Glomerular visceral epithelial cell (primary cell): ENCODE data around the gene ZNF443.
"Not testable (repeated sequence)": the region's sequence is repeated elsewhere in the genome, so short reads cannot be mapped to it uniquely, and the experiment has no call there.

Experiments
- DNase-seq: peaks from one replicate; pipeline ENCODE4 v3.0.0-alpha.2; 2016; ENCODE audit errors: extremely low spot score

The ZNF443 gene

DNA sequence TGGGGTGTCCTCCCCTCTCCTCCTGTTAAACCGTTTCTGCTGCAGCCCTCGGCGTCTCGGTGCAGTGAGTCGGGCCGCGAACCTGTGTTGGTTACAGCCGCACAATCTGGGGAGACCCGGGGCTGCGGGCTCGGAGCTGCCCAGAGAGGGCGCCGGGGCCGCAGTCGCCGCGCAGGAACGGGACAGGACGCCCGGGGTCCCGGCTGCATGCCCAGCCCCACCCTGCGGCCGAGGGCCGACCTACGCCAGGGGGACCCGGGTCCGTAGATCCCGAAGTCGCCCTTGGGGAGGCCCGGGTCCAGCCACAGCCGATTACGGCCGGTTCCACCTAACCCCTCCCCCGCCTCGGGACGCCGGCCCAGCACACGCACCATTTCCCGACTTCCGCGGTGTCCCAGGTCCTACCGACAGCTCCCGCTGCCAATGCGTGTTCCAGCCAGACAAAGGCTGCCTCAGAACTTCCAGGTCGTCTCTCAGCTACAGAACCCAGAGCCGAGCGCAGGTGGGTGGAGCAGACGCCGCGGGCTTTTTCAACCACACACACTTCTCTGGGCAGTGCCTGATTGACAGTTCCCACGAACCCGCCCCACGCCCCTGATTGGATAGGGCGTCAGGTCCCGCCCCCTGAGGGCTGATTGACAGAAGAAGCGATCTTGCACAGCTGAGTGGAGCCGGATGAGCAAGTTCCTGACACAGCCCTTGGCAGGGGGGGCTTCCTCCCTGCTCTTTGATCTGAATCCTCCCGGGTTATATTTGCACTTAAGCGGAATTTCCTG, at the start of gene ZNF443:
ZNF443 (minus strand) TSS at position 481 of the 776 bp plus-strand sequence; CDS start at position 374, 107 bp downstream.
- peak; percentile 99 for DNase-seq

DNA sequence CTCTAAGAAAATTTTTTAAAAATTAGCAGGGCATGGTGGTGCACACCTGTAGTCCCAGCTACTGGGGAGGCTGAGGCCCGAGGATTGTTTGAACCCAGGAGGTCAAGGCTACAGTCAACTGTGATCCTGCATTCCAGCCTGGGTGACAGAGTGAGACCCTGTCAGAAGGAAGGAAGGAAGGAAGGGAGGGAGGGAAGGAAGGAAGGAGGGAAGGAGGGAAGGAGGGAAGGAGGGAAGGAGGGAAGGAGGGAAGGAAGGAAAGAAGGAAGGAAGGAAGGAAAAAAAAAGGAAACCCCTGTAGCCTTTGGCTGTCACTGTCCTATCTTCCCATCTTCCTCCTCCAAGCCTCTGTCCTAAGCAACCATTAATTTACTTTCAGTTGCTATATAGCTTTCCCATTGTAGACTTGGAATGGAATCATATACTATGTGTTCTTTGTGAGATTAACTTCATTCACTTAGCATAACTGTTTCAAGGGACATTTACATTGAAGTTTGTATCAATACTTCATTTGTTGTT, 45.5 kb upstream of the ZNF443 start:
- not testable (repeated sequence) for DNase-seq

DNA sequence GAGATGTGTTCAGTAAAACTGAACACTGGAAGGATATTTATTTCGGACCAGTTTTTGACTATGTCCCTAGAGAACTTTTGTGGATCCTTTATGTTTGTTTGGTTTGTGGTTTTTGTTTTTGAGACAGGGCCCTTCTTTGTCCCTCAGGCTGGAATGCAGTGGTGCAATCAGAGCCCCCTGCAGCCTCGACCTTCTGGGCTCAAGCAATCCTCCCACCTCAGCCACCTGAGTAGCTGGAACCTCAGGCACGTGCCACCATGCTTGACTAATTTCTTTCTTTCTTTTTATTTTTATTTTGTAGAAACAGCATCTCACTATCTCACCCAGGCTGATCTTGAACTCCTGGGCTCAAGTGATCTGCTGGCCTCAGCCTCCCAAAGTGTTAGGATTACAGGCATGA, 44.8 kb upstream of the ZNF443 start:
- DNase-seq, result no peak

DNA sequence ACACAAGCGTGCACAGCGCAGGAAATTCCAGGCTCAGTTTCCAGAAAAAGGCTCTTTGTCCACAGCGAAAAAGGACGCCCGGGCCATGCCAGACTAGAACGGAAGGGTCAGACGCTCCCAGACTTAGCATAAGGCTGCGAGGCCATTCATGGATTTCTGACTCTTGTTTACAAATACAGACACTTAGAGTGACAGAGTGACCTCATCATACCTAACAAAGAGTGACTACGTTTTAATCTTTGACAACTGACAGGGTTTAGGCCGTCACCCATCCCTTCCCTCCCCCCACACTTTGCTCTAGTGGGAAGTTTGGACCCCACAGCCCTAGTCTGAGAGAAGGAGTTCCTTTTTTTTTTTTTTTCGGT, 44.2 kb upstream of the ZNF443 start:
- DNase-seq, result no peak

DNA sequence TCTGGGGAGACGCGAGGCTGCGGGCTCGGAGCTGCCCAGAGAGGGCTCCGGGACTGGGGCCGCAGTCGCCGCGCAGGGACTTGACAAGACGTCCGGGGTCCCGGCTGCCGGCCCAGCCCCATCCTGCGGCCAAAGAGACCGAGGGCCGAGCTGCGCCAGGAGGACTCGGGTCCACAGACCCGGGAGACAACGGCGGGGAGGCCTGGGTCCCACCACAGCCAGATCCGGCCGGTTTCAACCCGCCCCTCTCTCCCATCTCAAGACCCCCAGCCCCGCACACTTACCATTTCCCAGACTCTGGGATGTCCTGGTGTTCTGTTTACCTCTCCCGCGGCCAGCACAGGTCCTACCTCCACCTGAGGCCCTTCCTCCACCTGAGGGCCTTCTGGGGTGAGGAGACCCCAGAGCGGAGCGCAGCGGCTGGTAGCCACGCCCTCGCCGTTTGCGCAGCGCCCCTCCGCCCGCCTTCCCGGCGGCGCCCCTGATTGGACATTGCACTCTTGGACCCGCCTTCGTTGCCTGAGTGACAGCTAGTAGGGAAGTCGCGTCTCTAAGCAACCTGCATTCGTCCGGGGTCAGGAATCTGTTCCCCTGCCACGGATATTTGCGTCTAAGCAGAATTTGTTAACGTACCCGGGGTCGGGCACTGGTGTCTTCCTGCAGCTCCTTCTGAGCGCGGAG, 43.7 kb upstream of the ZNF443 start, which contains the start of gene ZNF709:
ZNF709 (minus strand) TSS at position 446 of the 681 bp plus-strand sequence; CDS start at position 287, 159 bp downstream.
- DNase-seq, result peak; percentile 89

DNA sequence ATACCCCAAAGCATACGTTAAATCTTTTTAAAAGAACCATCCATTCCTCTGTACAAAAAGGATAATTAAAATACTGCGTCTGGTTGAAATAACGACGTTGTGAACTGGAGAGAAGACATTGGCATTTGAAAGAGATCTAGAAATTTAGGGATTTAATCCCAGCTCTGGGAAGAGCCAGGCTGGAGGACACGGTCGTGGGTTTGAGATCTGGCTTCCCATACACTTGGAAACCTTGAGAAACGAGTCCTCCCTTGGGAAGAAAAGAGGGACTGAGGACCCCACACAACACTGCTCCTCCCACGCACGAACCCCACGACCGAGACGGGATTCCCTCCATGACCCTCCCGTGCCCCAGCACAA, 43.2 kb upstream of the ZNF443 start:
- DNase-seq, result no peak

DNA sequence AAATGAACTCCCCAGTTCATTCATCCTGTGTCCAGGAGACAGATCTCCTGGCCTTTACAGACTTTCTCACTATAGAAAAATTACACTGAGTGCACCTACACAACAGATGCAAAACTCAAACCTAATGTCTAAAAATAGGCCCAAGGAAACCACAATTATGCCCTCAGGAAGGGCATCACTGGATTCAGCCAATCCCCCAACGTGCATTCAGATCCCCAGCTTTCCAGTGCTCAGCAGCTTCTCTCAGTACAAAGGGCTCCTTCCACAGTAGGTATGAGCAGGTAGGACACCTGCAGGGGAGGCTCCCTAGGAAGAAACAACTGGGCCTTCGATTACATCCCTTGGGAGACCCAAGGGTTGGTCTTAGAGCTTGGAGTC, 41.7 kb upstream of the ZNF443 start:
- peak; percentile 13 for DNase-seq

DNA sequence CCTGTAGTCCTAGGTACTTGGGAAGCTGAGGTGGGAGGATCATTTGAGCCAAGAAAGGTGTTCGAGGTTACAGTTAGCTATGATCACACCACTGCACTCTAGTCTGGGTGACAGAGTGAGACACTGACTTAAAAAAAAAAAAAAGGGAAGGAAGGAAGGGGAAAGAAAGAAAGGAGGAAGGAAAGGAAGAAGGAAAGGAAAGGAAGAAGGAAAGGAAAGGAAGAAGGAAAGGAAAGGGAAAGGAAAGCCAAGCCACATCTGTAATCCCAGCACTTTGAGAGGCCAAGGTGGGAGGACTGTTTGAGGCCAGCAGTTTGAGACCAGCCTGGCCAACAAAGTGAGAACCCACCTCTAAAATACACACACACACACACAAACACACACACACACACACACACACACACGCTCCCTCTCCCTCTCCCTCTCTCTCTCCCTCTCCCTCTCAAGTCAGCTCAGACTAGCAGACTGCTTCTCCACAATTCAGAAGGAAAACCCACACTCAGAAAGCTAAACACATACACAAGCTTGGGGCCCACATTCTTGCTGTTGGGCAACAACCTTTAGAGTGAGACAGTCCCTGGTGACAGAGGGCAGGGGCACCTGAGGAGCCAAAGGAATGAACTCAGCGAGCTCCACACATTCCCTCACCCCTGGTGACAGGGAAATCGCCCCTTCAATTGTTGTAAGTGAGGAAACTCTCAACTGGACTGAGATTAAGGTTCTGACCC, 41.1 kb upstream of the ZNF443 start:
- no peak for DNase-seq

DNA sequence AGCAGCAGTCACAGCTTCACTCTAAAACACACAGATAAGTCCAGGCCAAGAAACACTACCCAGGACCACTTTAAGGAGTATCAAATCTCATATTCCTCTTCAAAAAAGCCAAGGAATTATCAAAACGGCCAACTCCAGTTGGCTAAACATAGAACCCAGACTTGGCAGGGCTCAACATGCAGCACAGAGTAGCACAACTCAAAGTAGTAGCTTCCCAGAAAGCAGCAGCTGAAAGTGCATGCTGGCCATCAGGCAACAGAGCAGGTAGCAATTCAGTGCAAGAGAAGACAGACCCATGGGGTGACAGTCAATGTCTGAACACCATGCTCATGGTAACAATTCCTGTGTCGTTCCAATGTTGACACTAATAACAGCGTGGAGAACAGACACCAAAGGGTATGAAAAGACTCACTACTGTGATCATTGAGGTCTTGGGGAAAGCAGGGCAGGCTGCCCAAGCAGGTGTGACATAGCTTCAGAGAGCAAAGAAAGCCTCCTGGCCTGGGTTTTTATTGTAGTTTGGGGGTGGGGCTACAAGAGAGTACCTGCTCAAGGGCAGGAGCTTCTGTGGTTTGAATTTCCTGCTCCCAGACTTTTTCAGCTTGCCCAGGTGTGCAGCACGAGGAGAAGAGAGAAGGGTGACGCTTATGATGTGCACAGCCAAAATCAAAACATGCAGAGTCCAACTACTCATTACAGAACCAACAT, 37.6 kb upstream of the ZNF443 start:
- DNase-seq, result no peak

DNA sequence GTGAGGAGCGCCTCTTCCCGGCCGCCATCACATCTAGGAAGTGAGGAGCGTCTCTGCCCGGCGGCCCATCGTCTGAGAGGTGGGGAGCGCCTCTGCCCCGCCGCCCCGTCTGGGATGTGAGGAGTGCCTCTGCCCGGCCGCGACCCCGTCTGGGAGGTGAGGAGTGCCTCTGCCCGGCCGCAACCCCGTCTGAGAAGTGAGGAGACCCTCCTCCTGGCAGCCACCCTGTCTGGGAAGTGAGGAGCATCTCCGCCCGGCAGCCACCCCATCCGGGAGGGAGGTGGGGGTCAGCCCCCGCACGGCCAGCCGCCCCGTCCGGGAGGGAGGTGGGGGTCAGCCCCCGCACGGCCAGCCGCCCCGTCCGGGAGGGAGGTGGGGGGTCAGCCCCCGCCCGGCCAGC, 26.8 kb upstream of the ZNF443 start:
- not testable (repeated sequence) for DNase-seq

DNA sequence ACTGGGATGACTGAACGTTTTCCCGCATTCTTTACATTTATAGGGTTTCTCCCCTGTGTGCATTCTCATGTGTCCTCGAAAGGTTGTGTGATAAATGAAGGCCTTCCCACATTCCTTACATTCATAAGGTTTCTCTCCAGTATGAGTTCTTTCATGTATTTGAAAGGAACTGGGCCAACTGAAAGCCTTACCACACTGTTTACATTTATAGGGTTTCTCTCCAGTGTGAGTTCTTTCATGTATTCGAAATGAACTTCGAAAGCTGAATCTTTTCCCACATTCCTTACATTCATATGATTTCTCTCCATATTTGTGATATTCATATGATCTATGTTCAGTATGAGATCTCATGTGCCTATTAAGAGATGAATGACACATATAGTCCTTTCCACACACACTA, 24.4 kb upstream of the ZNF443 start:
- no peak for DNase-seq

DNA sequence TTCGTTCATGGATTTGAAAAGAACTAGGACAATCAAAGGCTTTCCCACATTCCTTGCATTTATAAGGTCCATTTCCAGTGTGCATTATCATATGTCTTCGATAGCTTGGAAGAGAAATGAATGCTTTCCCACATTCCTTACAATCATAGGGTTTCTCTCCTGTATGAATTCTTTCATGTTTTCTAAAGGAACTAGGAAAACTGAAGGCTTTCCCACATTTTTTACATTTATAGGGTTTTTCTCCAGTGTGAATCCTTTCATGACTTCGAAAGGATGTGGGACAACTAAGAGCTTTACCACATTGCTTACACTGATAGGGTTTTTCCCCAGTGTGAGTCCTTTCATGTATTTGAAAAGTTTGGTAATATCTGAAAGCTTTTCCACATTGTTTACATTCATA, 23.9 kb upstream of the ZNF443 start:
- no peak for DNase-seq

DNA sequence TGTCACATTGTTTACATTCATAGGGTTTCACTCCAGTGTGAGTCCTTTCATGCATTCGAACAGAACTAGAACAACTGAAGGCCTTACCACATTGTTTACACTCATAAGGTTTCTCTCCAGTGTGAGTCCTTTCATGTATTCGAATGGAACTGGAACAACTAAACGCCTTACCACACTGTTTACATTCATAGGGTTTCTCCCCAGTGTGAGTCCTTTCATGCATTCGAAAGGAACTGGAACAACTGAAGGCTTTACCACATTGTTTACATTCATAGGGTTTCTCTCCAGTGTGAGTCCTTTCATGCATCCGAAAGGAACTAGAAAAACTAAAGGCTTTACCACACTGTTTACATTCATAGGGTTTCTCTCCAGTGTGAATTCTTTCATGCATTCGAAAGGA, 23.3 kb upstream of the ZNF443 start:
- not testable (repeated sequence) for DNase-seq

DNA sequence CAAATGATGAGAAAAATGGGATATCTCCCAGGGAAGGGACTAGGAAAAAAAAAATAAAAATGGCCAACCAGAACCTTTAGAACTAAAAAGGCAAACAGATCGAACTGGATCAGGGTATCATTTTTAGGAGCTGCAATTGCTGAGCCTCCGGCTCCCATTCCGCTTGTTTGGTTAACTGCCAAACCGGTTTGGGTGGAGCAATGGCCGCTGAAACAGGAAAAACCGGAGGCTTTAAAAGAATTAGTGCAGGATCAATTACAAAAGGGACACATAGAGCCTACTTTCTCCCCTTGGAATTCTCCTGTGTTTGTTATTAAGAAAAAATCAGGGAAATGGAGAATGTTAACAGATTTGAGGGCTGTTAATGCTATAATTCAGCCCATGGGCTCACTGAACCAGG, 12.7 kb upstream of the ZNF443 start:
- DNase-seq, result no peak

DNA sequence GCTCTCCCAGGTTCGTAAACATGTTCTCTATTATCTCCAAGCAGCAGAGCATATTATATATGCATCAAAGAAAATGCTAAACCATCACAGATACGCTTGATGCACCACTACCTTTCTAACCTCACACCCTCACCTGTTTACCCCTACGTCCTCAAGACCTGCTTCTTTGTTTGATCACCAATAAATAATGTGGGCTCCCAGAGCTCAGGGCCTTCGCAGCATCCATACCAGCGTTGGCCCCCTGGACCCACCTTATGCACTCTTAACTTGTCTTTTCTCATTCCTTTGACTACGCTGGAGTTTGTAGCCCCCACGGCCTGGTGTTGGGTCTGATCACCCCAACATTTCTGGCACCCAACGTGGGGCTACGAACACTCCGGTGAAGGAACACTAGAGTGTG, 10.0 kb upstream of the ZNF443 start:
- no peak for DNase-seq

DNA sequence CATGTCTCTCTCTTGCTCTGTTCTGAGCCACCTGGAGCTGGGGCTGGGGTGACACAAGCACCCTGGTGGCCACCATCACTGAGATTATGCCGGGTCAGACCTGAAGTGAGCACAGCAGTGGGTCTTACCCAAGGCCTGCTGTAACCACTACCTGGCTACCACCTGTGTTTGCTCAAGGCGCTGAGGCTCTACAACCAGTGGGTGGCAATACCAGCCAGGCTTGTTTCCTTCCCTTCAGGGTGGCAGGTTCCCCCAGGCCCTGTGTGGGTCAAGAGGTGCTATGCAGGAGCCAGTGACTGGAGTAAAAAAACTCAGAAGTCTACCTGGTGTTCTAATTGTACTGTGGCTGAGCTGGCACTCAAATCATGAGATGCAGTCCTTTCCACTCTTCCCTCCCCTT, 8.0 kb upstream of the ZNF443 start:
- DNase-seq, result no peak

DNA sequence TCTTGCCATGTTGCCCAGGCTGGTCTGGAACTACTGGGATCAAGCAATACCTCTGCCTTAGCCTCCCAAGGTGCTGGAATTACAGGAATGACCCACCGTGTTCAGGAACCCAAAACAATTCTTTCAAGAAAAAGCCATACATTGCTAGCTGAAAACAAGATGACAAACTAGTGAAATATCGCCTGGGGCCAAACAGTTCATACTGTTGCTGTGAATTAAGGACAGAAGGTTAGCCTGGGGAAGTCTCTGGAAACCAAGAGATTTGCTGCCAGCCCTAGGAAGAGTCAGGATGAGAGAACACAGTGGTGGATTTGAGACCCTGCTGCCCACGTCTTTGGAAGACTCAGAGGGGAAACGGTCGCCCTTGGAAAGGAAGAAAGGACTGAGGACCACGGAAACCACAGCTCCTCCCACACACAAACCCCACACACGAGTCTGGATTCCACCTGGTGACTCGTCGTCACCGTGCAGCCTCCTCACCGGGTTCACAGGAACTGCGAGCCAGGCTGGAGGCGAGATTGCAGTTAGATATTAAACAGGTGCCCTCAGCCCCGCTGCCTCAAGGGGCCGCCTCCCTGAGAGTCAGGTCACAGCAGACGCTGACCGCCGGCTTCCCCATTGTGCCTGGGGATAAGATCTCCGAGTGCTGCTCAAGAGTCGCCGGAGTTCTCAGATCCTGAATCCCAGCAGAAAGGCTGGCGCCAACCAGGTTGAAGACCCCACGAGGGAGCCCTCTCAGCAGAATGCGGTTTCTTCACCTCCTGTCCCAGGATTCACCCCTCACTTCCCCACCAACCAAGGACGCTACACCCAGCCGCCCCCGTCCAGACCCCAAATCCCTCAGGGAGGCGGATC, 908 bp downstream of the ZNF443 start:
- peak; percentile 53 for DNase-seq

DNA sequence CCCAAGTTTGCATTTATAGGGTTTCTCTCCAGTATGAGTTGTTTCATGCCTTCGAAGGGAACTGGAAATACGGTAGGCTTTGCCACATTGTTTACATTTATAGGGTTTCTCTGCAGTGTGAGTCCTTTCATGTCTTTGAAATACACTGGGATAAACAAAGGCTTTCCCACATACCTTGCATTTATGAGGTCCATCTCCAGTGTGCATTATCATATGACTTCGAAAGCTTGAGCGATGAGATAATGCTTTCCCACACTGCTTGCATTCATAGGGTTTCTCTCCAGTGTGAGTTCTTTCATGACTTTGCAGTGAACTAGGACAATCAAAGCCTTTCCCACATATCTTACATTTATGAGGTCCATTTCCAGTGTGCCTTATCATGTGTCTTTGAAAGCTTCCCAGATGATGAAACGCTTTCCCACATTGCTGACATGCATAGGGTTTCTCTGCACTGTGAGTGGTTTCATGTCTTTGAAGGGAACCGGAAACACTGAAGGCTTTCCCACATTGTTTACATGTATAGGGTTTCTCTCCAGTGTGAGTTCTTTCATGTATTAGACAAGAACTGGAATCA, 10.0 kb downstream of the ZNF443 start:
- DNase-seq, result not testable (repeated sequence)

DNA sequence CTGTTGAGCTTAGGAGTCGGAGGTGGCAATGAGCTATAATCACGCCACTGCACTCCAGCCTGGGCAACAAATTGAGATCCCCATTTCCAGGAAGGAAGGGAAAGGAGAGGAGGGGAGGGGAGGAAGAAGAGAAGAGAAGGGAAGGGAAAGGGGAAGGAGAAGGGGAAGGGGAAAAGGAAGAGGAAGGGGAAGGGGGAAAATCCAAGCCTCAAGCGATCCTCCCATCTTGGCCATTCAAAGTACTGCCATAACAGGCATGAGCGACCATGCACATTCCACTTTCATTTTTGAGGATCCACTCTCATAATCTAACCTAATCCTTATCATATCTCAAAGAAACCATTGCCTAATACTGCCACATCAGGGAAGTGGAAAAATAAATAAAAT, 14.9 kb downstream of the ZNF443 start:
- DNase-seq, result no peak

DNA sequence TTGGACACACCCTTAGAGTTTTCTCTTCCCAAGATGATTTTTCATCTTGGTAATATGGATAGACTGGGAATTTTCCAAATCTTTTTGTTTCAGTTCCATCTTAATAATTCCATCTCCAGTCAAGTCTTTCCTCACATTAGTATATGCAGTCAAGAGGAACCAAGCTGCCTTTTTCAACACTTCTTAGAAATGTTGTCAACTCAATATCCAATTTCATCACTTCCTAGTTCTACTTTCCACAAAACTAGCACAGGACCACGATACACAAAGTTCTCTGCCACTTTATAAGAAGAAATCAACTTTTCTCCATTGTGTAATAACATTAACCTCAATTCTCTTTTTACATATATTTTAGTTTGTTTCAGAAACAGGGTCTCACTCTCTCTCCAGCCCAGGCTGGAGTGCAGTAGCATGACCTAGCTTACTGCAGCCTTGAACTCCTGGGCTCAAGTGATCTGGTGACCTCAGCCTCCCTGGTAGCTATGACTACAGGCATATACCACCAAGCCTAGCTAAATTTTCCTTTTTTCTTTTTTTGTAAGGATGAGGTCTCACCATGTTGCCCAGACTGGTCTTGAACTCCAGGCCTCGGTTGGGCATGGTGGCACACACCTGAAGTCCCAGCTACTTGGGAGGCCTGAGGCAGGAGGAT, 15.5 kb downstream of the ZNF443 start:
- no peak for DNase-seq
